GM12878 (cell line): ENCODE data around the gene PDE11A. TPM values are rescaled to one million over a fixed set of nuclear protein-coding genes. Genes with fewer than 3 reads are reported as not detected.

Experiments
- ATAC-seq: fragments of 200-7000 bp; cut with Tn5 transposase; 3 replicates; pipeline ENCODE4 v1.9.1; 2020; ENCODE audit warnings: mild to moderate bottlenecking, moderate library complexity
- BruUV-seq: library from RNA; stranded (reverse); fragments of 400-500 nt; replicated peaks from 2 replicates; lab custom pipeline; 2021; lab: Mats Ljungman, UMichigan
- CTCF ChIA-PET: fragments of 300-600 bp; sonication (Branson Sonifier 250); formaldehyde crosslinking; extraction: SDS; loops from one replicate; lab custom pipeline; 2021; ENCODE audit warnings: inconsistent platforms; lab: Yijun Ruan, JAX
- POLR2A ChIA-PET: fragments of 350-600 bp; formaldehyde crosslinking; extraction: SDS; loops from one replicate; lab custom pipeline; 2021; ENCODE audit warnings: inconsistent platforms; lab: Charles Lee
- RAD21 ChIA-PET: fragments of 300-600 bp; sonication (Branson Sonifier 250); formaldehyde crosslinking; loops from one replicate; lab custom pipeline; 2023; ENCODE audit warnings: antibody characterized with exemption; ENCODE audit not compliant: unreplicated experiment; lab: Charles Lee
- SMC1A ChIA-PET: fragments of 300-600 bp; sonication (Branson Sonifier 250); formaldehyde crosslinking; loops from one replicate; lab custom pipeline; 2023; ENCODE audit not compliant: unreplicated experiment, uncharacterized antibody; lab: Charles Lee
- DNase-seq: peaks from one replicate; pipeline ENCODE4 v3.0.0-alpha.2; 2011; ENCODE audit warnings: low read depth, low spot score
- FAIRE-seq: peaks from 3 replicates; lab custom pipeline; 2011; peaks lifted over from hg19 to GRCh38; lab: Jason Lieb, UNC
- H2AFZ ChIP-seq: 2 replicates; pipeline ENCODE4 v1.6.0; 2011; ENCODE audit warnings: low read depth, low read length, control low read depth; ENCODE audit not compliant: control insufficient read depth
- H3K27ac ChIP-seq: 2 replicates; pipeline ENCODE4 v1.5.1; 2011; ENCODE audit warnings: control low read depth; ENCODE audit not compliant: control insufficient read depth, insufficient read depth
- H3K27me3 ChIP-seq, 2 experiments: replicated peaks in 1 of 2; 2 replicates each; pipeline versions ENCODE4 v1.6.0 to v1.6.1; 2011; ENCODE audit warnings: low read length in 1 of 2; ENCODE audit not compliant: control insufficient read depth in 2 of 2, insufficient read depth in 2 of 2
- H3K36me3 ChIP-seq, 2 experiments: 2 replicates each; pipeline ENCODE4 v1.5.1; 2011; ENCODE audit warnings: low read length in 1 of 2; ENCODE audit not compliant: control insufficient read depth in 2 of 2, insufficient read depth in 2 of 2
- H3K4me1 ChIP-seq: 2 replicates; pipeline ENCODE4 v1.6.1; 2011; ENCODE audit warnings: mild to moderate bottlenecking, low read length, moderate library complexity, mixed read lengths; ENCODE audit not compliant: control insufficient read depth, insufficient read depth
- H3K4me2 ChIP-seq: 2 replicates; pipeline ENCODE4 v1.6.0; 2011; ENCODE audit warnings: control low read depth; ENCODE audit not compliant: control insufficient read depth, insufficient read depth
- H3K4me3 ChIP-seq: fragments of 200-600 bp; sonication (generic); 2 replicates; pipeline ENCODE4 v1.5.1; 2016
- H3K79me2 ChIP-seq: 2 replicates; pipeline ENCODE4 v1.6.0; 2011; ENCODE audit warnings: low read length; ENCODE audit not compliant: control insufficient read depth, insufficient read depth
- H3K9ac ChIP-seq: 2 replicates; pipeline ENCODE4 v1.8.0; 2011; ENCODE audit warnings: low read length, control low read depth, mixed read lengths; ENCODE audit not compliant: control insufficient read depth, insufficient read depth
- H3K9me3 ChIP-seq: replicated peaks from 3 replicates; pipeline ENCODE4 v1.5.1; 2011; ENCODE audit warnings: mild to moderate bottlenecking, low read length; ENCODE audit not compliant: control insufficient read depth, insufficient read depth
- H4K20me1 ChIP-seq: 2 replicates; pipeline ENCODE4 v1.6.0; 2011; ENCODE audit not compliant: control insufficient read depth, insufficient read depth
- CBFB ChIP-seq: IDR thresholded peaks from 2 replicates; pipeline ENCODE4 v1.6.1; 2016; ENCODE audit warnings: antibody characterized with exemption, low read depth
- CEBPB ChIP-seq, 2 experiments: fragments of 150-350 bp in 1 of 2; IDR thresholded peaks; 2 replicates each; pipeline ENCODE4 v1.6.1; 2012 to 2014; ENCODE audit warnings: low read depth in 2 of 2, low read length in 2 of 2, borderline replicate concordance in 1 of 2, inconsistent platforms in 1 of 2
- EZH2 ChIP-seq: IDR thresholded peaks from 2 replicates; pipeline ENCODE4 v1.6.1; 2012; ENCODE audit warnings: low read depth, mild to moderate bottlenecking, control low read depth, inconsistent platforms, low read length, borderline replicate concordance; ENCODE audit not compliant: control insufficient read depth
- FOXK2 ChIP-seq: fragments of 450-650 bp; IDR thresholded peaks from 2 replicates; pipeline ENCODE4 v1.6.1; 2017; ENCODE audit warnings: mild to moderate bottlenecking, moderate library complexity
- GATAD2B ChIP-seq: fragments of 450-650 bp; conservative IDR thresholded peaks from 2 replicates; pipeline ENCODE4 v1.6.1; 2017; ENCODE audit warnings: low read depth, mild to moderate bottlenecking, moderate library complexity
- HCFC1 ChIP-seq: fragments of 150-350 bp; IDR thresholded peaks from 2 replicates; pipeline ENCODE4 v1.6.1; 2014; ENCODE audit warnings: low read length
- KAT2A ChIP-seq: conservative IDR thresholded peaks from 2 replicates; pipeline ENCODE4 v1.6.1; 2011; ENCODE audit warnings: low read depth, low read length; ENCODE audit not compliant: control insufficient read depth
- MXI1 ChIP-seq: fragments of 150-350 bp; IDR thresholded peaks from 2 replicates; pipeline ENCODE4 v1.6.1; 2011; ENCODE audit warnings: low read depth, mild to moderate bottlenecking, inconsistent platforms, low read length, improper control_type of control experiment
- NFXL1 ChIP-seq: fragments of 450-650 bp; IDR thresholded peaks from 2 replicates; pipeline ENCODE4 v1.6.1; 2017; ENCODE audit warnings: antibody characterized with exemption, mild to moderate bottlenecking, borderline replicate concordance
- NFYA ChIP-seq: IDR thresholded peaks from 2 replicates; pipeline ENCODE4 v1.6.1; 2011; ENCODE audit warnings: low read depth, mild to moderate bottlenecking, low read length, improper control_type of control experiment, borderline replicate concordance
- NR2F1 ChIP-seq: fragments of 450-650 bp; conservative IDR thresholded peaks from 2 replicates; pipeline ENCODE4 v1.6.1; 2017; ENCODE audit warnings: mild to moderate bottlenecking
- PML ChIP-seq: IDR thresholded peaks from 2 replicates; pipeline ENCODE4 v1.6.1; 2012; ENCODE audit warnings: low read length, inconsistent platforms
- POLR2AphosphoS2 ChIP-seq: IDR thresholded peaks from 2 replicates; pipeline ENCODE4 v1.6.1; 2011; ENCODE audit warnings: low read depth, mild to moderate bottlenecking, low read length, improper control_type of control experiment, moderate library complexity
- RUNX3 ChIP-seq: IDR thresholded peaks from 2 replicates; pipeline ENCODE4 v1.6.1; 2012; ENCODE audit warnings: low read length, inconsistent platforms
- SMAD5 ChIP-seq: IDR thresholded peaks from 2 replicates; pipeline ENCODE4 v1.6.1; 2016; ENCODE audit warnings: antibody characterized with exemption, low read depth
- TCF3 ChIP-seq: IDR thresholded peaks from 2 replicates; pipeline ENCODE4 v1.6.1; 2012; ENCODE audit warnings: low read depth, mild to moderate bottlenecking, low read length, borderline replicate concordance; ENCODE audit not compliant: insufficient read depth
- WGBS: methylation state at CpG from one replicate; pipeline ENCODE4 v1.1.6; 2016; ENCODE audit warnings: low lambda C conversion rate; ENCODE audit not compliant: insufficient replicate concordance, insufficient coverage; ENCODE audit errors: missing lambda C conversion rate; 5-methylcytosine and 5-hydroxymethylcytosine counted together
- in situ Hi-C: fragments of 300-500 bp; cut with MboI; formaldehyde crosslinking; loops from 9 replicates; pipeline ENCODE4 v1.14.3; 2018; ENCODE audit warnings: mixed read lengths
- intact Hi-C: fragments of 100-400 bp; cut with micrococcal nuclease; formaldehyde crosslinking; loops from one replicate; pipeline ENCODE4 v1.14.2; 2022; ENCODE audit not compliant: unreplicated experiment
- polyA plus RNA-seq, 11 experiments: library from polyadenylated mRNA; depleted of rRNA in 4 of 11; unstranded in 6 of 11; stranded (reverse) in 5 of 11; fragments of >200 nt; fragmentation: Nextera tagmentation in 4 of 11; fragmentation: Illumina TruSeq in 1 of 11; extraction: Ambion mirVana in 4 of 11; extraction: Trizol in 1 of 11; gene quantifications; 1 replicate in 1 of 11; 2 replicates in 10 of 11; pipeline versions ENCODE4 v1.2.1 to v1.2.3, GENCODE V29; 2011 to 2016; ENCODE audit warnings: inconsistent platforms in 2 of 11, missing spikeins in 2 of 11, low read depth in 1 of 11
- total RNA-seq, 4 experiments: library from RNA; depleted of rRNA in 3 of 4; stranded (reverse); fragments of >200 nt in 3 of 4; fragmentation: Illumina TruSeq in 1 of 4; extraction: Trizol in 1 of 4; gene quantifications; 2 replicates each; pipeline versions ENCODE4 v1.2.1 to v1.2.3, GENCODE V29; 2013 to 2021
- TF ChIP-seq, protein P1 (sequence below): IDR thresholded peaks from 2 replicates; pipeline ENCODE4 v1.6.1; 2012; ENCODE audit warnings: low read depth, low read length, improper control_type of control experiment
- TF ChIP-seq, protein P2 (sequence below): IDR thresholded peaks from 2 replicates; pipeline ENCODE4 v1.6.1; 2012; ENCODE audit warnings: improper control_type of control experiment, low read depth, low read length; ENCODE audit not compliant: insufficient replicate concordance
- TF ChIP-seq, protein P3 (sequence below): IDR thresholded peaks from 2 replicates; pipeline ENCODE4 v1.6.1; 2012; ENCODE audit warnings: low read depth, low read length, improper control_type of control experiment

PDE11A gene
- total and polyA plus RNA-seq, 10 of the 15 experiments (the other 5 are each of a cell fraction or from before 2014, with no cell fraction given) = 0.01 to 0.17 (median 0.06) TPM; not detected in 5

DNA sequence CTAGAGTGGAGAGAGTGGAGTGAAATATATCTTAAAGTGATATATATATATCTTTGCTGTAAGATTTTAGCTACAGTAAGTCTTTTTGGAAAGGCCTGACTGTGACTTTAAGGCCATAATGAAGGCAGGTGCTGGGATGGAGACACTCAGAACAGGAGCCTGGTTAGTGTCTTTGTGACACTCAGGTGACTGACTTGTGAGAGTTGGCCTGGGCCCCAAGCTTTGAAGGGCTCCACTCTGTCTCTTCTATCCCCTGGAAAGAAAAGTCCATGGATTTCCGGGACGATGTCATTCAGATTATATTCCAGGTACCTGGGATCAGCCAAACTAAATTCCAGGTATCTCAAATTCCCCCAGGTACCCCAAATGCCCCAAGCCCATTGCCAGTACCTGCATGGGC, 276.6 kb downstream of the PDE11A start:
- FAIRE-seq = no peak
- CTCF ChIA-PET = no interaction called here

More for the DNA sequence above, 276.6 kb downstream of the PDE11A start:
- Histone ChIP-seq H3K4me3 (no peak overlapping the region), H3K4me2 (no peak overlapping the region), H3K79me2 (no peaks in the 10 kb centered on the region), H3K9me3 (no peaks in the 10 kb centered on the region), H4K20me1 (no peaks in the 10 kb centered on the region), H3K27me3 (no peaks in the 10 kb centered on the region), H3K9ac (no peak overlapping the region), H2AFZ (no peak overlapping the region), H3K4me1 (no peaks in the 10 kb centered on the region), H3K27ac (no peak overlapping the region), H3K36me3 (no peaks in the 10 kb centered on the region)
- intact Hi-C loops = no loop called here
- POLR2A ChIA-PET = no interaction called here
- SMC1A ChIA-PET = no interaction called here
- DNase-seq (no peak), ATAC-seq (no peak)
- TF ChIP-seq HCFC1 (no peak), POLR2AphosphoS2 (no peak), NFYA (no peak), RUNX3 (no peak), PML (no peak), CBFB (no peak), NFXL1 (no peak), TCF3 (no peak), MXI1 (no peak), KAT2A (no peak), FOXK2 (no peak), NR2F1 (no peak), SMAD5 (no peak), EZH2 (no peak), GATAD2B (no peak), CEBPB (IDR thresholded peaks at IDR 0.05; ENCODE audit: borderline replicate concordance in 1 of 2, low read depth in 2 of 2, low read length in 2 of 2) (no peak)
- TF ChIP-seq, protein P1, sequence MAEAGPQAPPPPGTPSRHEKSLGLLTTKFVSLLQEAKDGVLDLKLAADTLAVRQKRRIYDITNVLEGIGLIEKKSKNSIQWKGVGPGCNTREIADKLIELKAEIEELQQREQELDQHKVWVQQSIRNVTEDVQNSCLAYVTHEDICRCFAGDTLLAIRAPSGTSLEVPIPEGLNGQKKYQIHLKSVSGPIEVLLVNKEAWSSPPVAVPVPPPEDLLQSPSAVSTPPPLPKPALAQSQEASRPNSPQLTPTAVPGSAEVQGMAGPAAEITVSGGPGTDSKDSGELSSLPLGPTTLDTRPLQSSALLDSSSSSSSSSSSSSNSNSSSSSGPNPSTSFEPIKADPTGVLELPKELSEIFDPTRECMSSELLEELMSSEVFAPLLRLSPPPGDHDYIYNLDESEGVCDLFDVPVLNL = no peak
- TF ChIP-seq, protein P2, sequence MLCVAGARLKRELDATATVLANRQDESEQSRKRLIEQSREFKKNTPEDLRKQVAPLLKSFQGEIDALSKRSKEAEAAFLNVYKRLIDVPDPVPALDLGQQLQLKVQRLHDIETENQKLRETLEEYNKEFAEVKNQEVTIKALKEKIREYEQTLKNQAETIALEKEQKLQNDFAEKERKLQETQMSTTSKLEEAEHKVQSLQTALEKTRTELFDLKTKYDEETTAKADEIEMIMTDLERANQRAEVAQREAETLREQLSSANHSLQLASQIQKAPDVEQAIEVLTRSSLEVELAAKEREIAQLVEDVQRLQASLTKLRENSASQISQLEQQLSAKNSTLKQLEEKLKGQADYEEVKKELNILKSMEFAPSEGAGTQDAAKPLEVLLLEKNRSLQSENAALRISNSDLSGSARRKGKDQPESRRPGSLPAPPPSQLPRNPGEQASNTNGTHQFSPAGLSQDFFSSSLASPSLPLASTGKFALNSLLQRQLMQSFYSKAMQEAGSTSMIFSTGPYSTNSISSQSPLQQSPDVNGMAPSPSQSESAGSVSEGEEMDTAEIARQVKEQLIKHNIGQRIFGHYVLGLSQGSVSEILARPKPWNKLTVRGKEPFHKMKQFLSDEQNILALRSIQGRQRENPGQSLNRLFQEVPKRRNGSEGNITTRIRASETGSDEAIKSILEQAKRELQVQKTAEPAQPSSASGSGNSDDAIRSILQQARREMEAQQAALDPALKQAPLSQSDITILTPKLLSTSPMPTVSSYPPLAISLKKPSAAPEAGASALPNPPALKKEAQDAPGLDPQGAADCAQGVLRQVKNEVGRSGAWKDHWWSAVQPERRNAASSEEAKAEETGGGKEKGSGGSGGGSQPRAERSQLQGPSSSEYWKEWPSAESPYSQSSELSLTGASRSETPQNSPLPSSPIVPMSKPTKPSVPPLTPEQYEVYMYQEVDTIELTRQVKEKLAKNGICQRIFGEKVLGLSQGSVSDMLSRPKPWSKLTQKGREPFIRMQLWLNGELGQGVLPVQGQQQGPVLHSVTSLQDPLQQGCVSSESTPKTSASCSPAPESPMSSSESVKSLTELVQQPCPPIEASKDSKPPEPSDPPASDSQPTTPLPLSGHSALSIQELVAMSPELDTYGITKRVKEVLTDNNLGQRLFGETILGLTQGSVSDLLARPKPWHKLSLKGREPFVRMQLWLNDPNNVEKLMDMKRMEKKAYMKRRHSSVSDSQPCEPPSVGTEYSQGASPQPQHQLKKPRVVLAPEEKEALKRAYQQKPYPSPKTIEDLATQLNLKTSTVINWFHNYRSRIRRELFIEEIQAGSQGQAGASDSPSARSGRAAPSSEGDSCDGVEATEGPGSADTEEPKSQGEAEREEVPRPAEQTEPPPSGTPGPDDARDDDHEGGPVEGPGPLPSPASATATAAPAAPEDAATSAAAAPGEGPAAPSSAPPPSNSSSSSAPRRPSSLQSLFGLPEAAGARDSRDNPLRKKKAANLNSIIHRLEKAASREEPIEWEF = no peak
- TF ChIP-seq, protein P3, sequence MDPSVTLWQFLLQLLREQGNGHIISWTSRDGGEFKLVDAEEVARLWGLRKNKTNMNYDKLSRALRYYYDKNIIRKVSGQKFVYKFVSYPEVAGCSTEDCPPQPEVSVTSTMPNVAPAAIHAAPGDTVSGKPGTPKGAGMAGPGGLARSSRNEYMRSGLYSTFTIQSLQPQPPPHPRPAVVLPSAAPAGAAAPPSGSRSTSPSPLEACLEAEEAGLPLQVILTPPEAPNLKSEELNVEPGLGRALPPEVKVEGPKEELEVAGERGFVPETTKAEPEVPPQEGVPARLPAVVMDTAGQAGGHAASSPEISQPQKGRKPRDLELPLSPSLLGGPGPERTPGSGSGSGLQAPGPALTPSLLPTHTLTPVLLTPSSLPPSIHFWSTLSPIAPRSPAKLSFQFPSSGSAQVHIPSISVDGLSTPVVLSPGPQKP = no peak
- in situ Hi-C loops = no loop called here
- BruUV-seq = no TSS peak
- RAD21 ChIA-PET = no interaction called here
- WGBS = 45% methylated on average over 2 of the region's 2 CpGs
